Activated naive CD4-positive, alpha-beta T cell treated with Interleukin-2 at 50 U/mL for 16 hours (primary cell): ENCODE data around the gene HAND1.
A peak's percentile ranks its signal among the peaks of the same experiment; 100 is the strongest.

ENCODE experiments used
- DNase-seq: peaks from one replicate; pipeline ENCODE4 v3.0.0-alpha.2; 2020

HAND1 gene

DNA sequence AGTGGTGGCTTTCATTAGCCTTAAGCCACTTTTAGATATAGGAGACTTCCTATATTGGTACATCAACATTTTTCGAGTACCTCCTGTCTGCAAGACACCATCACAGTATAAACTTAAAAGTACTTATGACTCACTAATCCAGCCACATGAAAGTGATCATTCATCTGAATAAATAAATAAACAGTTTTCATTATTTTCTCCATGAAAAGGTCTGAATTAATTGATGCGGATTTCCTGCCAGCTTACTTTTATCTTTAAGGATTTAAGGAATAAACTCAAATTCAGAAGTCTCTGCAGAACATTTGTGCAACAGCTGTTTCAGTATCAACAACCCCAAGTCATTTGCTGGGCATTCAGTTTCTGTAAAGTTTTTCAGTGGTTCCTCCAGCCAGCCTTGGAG lies 28.2 kb downstream of the HAND1 start:
- DNase-seq, result no peak

DNA sequence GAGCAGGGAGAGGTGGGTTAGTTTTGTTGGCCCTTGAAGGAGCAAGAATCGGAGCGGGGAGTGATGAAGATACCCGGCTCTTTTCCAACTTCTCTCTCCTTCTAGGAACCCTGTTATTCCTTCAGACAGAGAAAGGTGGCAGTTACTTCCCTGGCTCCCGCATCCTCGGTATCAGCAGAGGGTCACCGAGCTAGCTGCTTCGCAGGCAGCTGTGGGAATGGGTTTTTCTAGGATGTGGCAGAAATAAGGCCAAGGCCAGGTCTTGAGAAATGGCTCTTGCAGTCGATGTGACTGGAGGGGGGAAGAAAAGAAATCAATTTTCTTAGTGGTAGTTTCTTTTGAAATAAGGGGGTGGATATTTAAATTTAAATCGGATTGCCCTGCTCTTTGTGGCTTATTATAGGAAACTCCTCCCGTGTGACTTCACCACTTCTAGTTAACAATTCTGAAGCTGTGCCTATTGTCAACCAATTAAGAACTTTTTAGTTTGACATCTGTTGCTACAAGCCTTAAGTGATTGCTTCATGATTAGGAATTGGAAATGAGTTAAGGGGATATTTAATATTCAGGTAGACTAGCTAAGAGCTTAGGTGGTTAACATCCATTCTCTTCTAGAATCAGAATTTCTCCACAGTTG lies 30.8 kb downstream of the HAND1 start:
- no peak for DNase-seq

- DNase-seq, result peak; percentile 51
Observed at GRCh38 chr5:154446195-154447088, 31.6 kb downstream of the HAND1 start.

- DNase-seq, result peak; percentile 97
Observed at GRCh38 chr5:154445422-154446194, 32.4 kb downstream of the HAND1 start, which contains the start of gene SAP30L. TSS of gene SAP30L (plus strand) at chr5:154445997. CDS start at chr5:154446605, 608 bp downstream.

DNA sequence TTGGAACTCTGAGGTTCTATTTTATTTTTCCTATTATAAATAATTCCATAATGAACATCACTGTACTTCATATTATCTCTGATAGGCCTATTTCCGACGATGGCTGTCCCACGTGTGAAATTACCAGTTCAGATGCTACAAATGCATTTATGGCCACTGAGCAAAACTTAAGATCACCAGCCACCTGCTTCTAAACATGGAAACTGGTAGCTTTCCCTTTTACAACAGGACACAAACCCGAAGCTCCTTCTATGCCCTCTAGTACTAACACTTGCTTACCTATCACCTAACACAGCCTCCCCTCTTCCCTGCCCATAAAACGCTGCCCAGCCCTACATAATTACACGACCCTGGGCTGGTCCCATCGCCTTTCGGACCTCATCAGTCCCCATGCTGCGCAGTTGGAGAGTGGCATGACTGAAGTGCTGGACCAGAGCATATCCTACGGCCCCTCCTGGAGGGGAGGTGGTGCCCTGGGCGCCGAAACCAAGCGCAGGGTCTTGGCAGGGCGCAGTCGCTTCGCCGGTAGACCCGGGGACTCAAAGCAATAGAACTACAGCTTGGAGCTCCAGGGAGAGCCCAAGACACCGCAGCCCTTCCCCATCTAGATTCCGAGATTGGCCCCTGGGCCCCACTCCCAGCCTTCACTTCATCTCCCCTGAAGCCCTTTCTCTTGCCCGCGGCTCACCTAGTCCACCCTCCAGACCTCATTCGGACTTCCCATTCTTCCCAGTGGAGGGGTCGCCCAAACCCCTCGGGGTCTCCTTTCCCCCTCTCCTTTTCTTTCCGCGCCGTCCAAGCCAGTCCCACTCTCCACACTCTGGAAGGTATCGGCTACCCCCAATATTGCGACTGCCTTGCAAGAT lies 33.2 kb downstream of the HAND1 start:
- peak; percentile 10 for DNase-seq

GRCh38 chr5:154442801-154443200 lies 35.2 kb downstream of the HAND1 start:
- no peak for DNase-seq

GRCh38 chr5:154440540-154440939 lies 37.5 kb downstream of the HAND1 start:
- DNase-seq, result no peak

GRCh38 chr5:154437281-154437965 lies 40.6 kb downstream of the HAND1 start:
- DNase-seq, result no peak

- no peak for DNase-seq
Observed at GRCh38 chr5:154435226-154435625, 42.8 kb downstream of the HAND1 start.

DNA sequence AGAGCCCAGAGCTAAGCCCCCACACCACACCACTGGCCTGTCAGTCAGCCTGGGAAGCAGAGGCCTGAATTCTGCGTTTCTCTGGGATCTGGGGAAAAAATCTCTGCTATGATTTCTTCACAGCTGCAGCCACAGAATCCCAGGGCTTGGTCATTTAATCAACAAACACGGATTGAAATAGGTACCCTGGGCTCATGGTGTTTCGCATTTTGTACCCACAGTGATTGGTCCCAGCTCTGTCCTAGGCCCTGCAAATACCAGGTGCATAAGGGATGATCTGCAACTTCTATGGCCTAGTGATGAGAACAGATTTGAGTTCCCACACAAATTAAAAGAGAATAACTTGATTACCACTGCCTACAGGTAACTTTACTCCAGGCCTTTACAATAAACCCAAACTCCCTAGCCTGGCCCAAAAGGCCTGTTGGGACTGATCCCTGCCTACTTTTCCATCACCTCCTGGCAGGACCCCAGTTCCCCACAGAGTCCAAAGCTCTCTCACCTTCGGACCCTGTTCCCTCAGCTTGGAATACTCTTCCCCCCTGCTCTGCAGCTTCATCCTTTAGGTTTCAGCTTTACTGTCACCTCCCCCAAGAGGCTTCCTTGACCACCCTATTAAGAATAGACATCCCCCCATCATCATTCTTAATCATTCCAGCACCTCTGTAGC lies 46.9 kb downstream of the HAND1 start:
- DNase-seq, result no peak

GRCh38 chr5:154430466-154430865 lies 47.6 kb downstream of the HAND1 start:
- no peak for DNase-seq

DNA sequence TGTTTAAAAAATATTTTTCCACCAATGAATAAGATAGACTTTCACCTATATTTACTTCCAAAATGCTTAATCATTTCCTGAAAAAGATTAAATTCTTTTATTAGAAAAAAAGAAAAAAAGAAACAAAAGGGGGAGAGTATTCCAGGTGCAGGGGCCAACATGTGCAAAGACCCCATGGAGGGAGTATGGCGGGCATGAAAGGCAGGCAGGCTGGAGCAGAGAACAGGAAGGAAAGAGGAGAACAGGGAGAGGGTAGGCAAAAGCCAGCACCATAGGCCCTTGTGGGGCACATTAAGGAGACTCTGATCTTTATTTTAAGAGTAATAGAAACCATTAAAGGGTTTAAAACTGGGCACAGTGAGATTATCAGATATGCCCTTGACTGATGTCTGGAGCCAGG lies 48.7 kb downstream of the HAND1 start:
- DNase-seq, result no peak

GRCh38 chr5:154428208-154428607 lies 49.8 kb downstream of the HAND1 start:
- DNase-seq, result no peak
